Measurements from ENCODE around the gene SERPINE2.

- no peak for TF ChIP-seq CTCF (IDR thresholded peaks at IDR 0.05)
- TF ChIP-seq POLR2A (IDR thresholded peaks at IDR 0.05), result no peak
- no peak for TF ChIP-seq EP300 (IDR thresholded peaks at IDR 0.05)
Measured at GRCh38 chr2:223945755-223946154, 93.3 kb downstream of the SERPINE2 start.

Data from tibial nerve (tissue), 4 donors.